ENCODE data around the gene IFI6.
A peak's percentile ranks its signal among the peaks of the same experiment; 100 is the strongest.
"Not testable (repeated sequence)": the region's sequence is repeated elsewhere in the genome, so short reads cannot be mapped to it uniquely, and the experiment has no call there.

The IFI6 gene

GRCh38 chr1:27687906-27688305 is 15.9 kb upstream of the IFI6 start:
- Histone ChIP-seq H3K4me1 (ENCODE audit: control insufficient read depth, insufficient read depth, low read length) (peaks cover 16% of the 10 kb centered on the region), H3K9me3 (ENCODE audit: control insufficient read depth, low read length) (no peaks in the 10 kb centered on the region), H3K36me3 (ENCODE audit: control insufficient read depth, insufficient read depth, low read length) (no peaks in the 10 kb centered on the region), H3K9ac (ENCODE audit: low read length) (no peak overlapping the region), H3K4me3 (ENCODE audit: low read length) (no peak overlapping the region), H3K27me3 (ENCODE audit: control insufficient read depth, insufficient read depth, low read length) (no peaks in the 10 kb centered on the region)

- H3K4me3 ChIP-seq (ENCODE audit: low read length) = no peak overlapping the region
- H3K9me3 ChIP-seq (ENCODE audit: control insufficient read depth, low read length) = no peaks in the 10 kb centered on the region
- no peaks in the 10 kb centered on the region for H3K27me3 ChIP-seq (ENCODE audit: control insufficient read depth, insufficient read depth, low read length)
- no peak overlapping the region for H3K9ac ChIP-seq (ENCODE audit: low read length)
- H3K36me3 ChIP-seq (ENCODE audit: control insufficient read depth, insufficient read depth, low read length) = no peaks in the 10 kb centered on the region
- peaks cover 16% of the 10 kb centered on the region for H3K4me1 ChIP-seq (ENCODE audit: control insufficient read depth, insufficient read depth, low read length)
Measured at GRCh38 chr1:27686223-27686990, 14.4 kb upstream of the IFI6 start.

GRCh38 chr1:27684176-27684575 is 12.2 kb upstream of the IFI6 start:
- no peaks in the 10 kb centered on the region for H3K36me3 ChIP-seq (ENCODE audit: control insufficient read depth, insufficient read depth, low read length)
- H3K9ac ChIP-seq (ENCODE audit: low read length) = no peak overlapping the region
- H3K4me3 ChIP-seq (ENCODE audit: low read length) = no peak overlapping the region
- peaks cover 16% of the 10 kb centered on the region for H3K4me1 ChIP-seq (ENCODE audit: control insufficient read depth, insufficient read depth, low read length)
- H3K9me3 ChIP-seq (ENCODE audit: control insufficient read depth, low read length) = no peaks in the 10 kb centered on the region
- H3K27me3 ChIP-seq (ENCODE audit: control insufficient read depth, insufficient read depth, low read length) = no peaks in the 10 kb centered on the region

- H3K9ac ChIP-seq (ENCODE audit: low read length) = no peak overlapping the region
- no peaks in the 10 kb centered on the region for H3K36me3 ChIP-seq (ENCODE audit: control insufficient read depth, insufficient read depth, low read length)
- H3K9me3 ChIP-seq (ENCODE audit: control insufficient read depth, low read length) = no peaks in the 10 kb centered on the region
Measured at GRCh38 chr1:27682351-27682944, 10.5 kb upstream of the IFI6 start.

GRCh38 chr1:27681580-27681979 is 9.6 kb upstream of the IFI6 start:
- not testable (repeated sequence) for H3K4me3 ChIP-seq (ENCODE audit: low read length); H3K27me3 ChIP-seq (ENCODE audit: control insufficient read depth, insufficient read depth, low read length); H3K4me1 ChIP-seq (ENCODE audit: control insufficient read depth, insufficient read depth, low read length); H3K9me3 ChIP-seq (ENCODE audit: control insufficient read depth, low read length); H3K36me3 ChIP-seq (ENCODE audit: control insufficient read depth, insufficient read depth, low read length); H3K9ac ChIP-seq (ENCODE audit: low read length)

More at GRCh38 chr1:27682351-27682944, 10.5 kb upstream of the IFI6 start:
- H3K27me3 ChIP-seq (ENCODE audit: control insufficient read depth, insufficient read depth, low read length) = no peaks in the 10 kb centered on the region
- H3K4me3 ChIP-seq (ENCODE audit: low read length) = no peak overlapping the region
- H3K4me1 ChIP-seq (ENCODE audit: control insufficient read depth, insufficient read depth, low read length) = peaks cover 16% of the 10 kb centered on the region

GRCh38 chr1:27680225-27680791 is 8.3 kb upstream of the IFI6 start:
- H3K36me3 ChIP-seq (ENCODE audit: control insufficient read depth, insufficient read depth, low read length); H3K9ac ChIP-seq (ENCODE audit: low read length); H3K9me3 ChIP-seq (ENCODE audit: control insufficient read depth, low read length); H3K4me1 ChIP-seq (ENCODE audit: control insufficient read depth, insufficient read depth, low read length); H3K4me3 ChIP-seq (ENCODE audit: low read length); H3K27me3 ChIP-seq (ENCODE audit: control insufficient read depth, insufficient read depth, low read length): not testable (repeated sequence)

- H3K4me1 ChIP-seq (ENCODE audit: control insufficient read depth, insufficient read depth, low read length) = no peaks in the 10 kb centered on the region
- H3K9me3 ChIP-seq (ENCODE audit: control insufficient read depth, low read length) = no peaks in the 10 kb centered on the region
- H3K27me3 ChIP-seq (ENCODE audit: control insufficient read depth, insufficient read depth, low read length) = no peaks in the 10 kb centered on the region
- no peak overlapping the region for H3K4me3 ChIP-seq (ENCODE audit: low read length)
- no peaks in the 10 kb centered on the region for H3K36me3 ChIP-seq (ENCODE audit: control insufficient read depth, insufficient read depth, low read length)
- no peak overlapping the region for H3K9ac ChIP-seq (ENCODE audit: low read length)
Measured at GRCh38 chr1:27678747-27679146, 6.8 kb upstream of the IFI6 start.

GRCh38 chr1:27676410-27676809 is 4.4 kb upstream of the IFI6 start:
- Histone ChIP-seq H3K4me1 (ENCODE audit: control insufficient read depth, insufficient read depth, low read length) (peaks cover 8% of the 10 kb centered on the region), H3K27me3 (ENCODE audit: control insufficient read depth, insufficient read depth, low read length) (no peaks in the 10 kb centered on the region), H3K9ac (ENCODE audit: low read length) (no peak overlapping the region), H3K9me3 (ENCODE audit: control insufficient read depth, low read length) (no peaks in the 10 kb centered on the region), H3K36me3 (ENCODE audit: control insufficient read depth, insufficient read depth, low read length) (no peaks in the 10 kb centered on the region), H3K4me3 (ENCODE audit: low read length) (no peak overlapping the region)

GRCh38 chr1:27672750-27673112 is 739 bp upstream of the IFI6 start:
- Histone ChIP-seq H3K36me3 (ENCODE audit: control insufficient read depth, insufficient read depth, low read length) (no peaks in the 10 kb centered on the region), H3K9me3 (ENCODE audit: control insufficient read depth, low read length) (no peaks in the 10 kb centered on the region), H3K4me3 (ENCODE audit: low read length) (no peak overlapping the region), H3K4me1 (ENCODE audit: control insufficient read depth, insufficient read depth, low read length) (peaks cover 18% of the 10 kb centered on the region), H3K9ac (ENCODE audit: low read length) (peak overlapping the region; percentile 51), H3K27me3 (ENCODE audit: control insufficient read depth, insufficient read depth, low read length) (no peaks in the 10 kb centered on the region)

- Histone ChIP-seq H3K4me3 (ENCODE audit: low read length) (no peak overlapping the region), H3K9ac (ENCODE audit: low read length) (no peak overlapping the region), H3K36me3 (ENCODE audit: control insufficient read depth, insufficient read depth, low read length) (no peaks in the 10 kb centered on the region), H3K27me3 (ENCODE audit: control insufficient read depth, insufficient read depth, low read length) (no peaks in the 10 kb centered on the region), H3K9me3 (ENCODE audit: control insufficient read depth, low read length) (no peaks in the 10 kb centered on the region), H3K4me1 (ENCODE audit: control insufficient read depth, insufficient read depth, low read length) (peaks cover 18% of the 10 kb centered on the region)
Measured at GRCh38 chr1:27669876-27670275, 2.1 kb downstream of the IFI6 start.

- H3K9ac ChIP-seq (ENCODE audit: low read length) = no peak overlapping the region
- H3K27me3 ChIP-seq (ENCODE audit: control insufficient read depth, insufficient read depth, low read length) = no peaks in the 10 kb centered on the region
- peaks cover 18% of the 10 kb centered on the region for H3K4me1 ChIP-seq (ENCODE audit: control insufficient read depth, insufficient read depth, low read length)
- H3K4me3 ChIP-seq (ENCODE audit: low read length) = no peak overlapping the region
- H3K36me3 ChIP-seq (ENCODE audit: control insufficient read depth, insufficient read depth, low read length) = no peaks in the 10 kb centered on the region
- H3K9me3 ChIP-seq (ENCODE audit: control insufficient read depth, low read length) = no peaks in the 10 kb centered on the region
Measured at GRCh38 chr1:27668808-27669723, 2.9 kb downstream of the IFI6 start.
